Gastroesophageal sphincter (tissue), 3 donors: ENCODE data around the gene DST.

Experiments
- CTCF ChIP-seq, 4 experiments: fragments of 200-600 bp in 2 of 4; fragments of 450-650 bp in 2 of 4; sonication (generic) in 1 of 4; IDR thresholded peaks; one replicate each; pipeline ENCODE4 v1.5.1; 2017 to 2019; ENCODE audit warnings: antibody characterized with exemption in 4 of 4, mild to moderate bottlenecking in 2 of 4, moderate library complexity in 2 of 4
- EP300 ChIP-seq: sonication (generic); formaldehyde crosslinking; IDR thresholded peaks from one replicate; pipeline ENCODE4 v1.6.1; 2017; ENCODE audit warnings: antibody characterized with exemption, mild to moderate bottlenecking
- POLR2A ChIP-seq, 2 donors: fragments of 450-650 bp; IDR thresholded peaks; one replicate each; pipeline ENCODE4 v1.6.1; 2017; ENCODE audit warnings: antibody characterized with exemption in 2 of 2, mild to moderate bottlenecking in 2 of 2, moderate library complexity in 1 of 2
- POLR2AphosphoS5 ChIP-seq: sonication (generic); formaldehyde crosslinking; IDR thresholded peaks from one replicate; pipeline ENCODE4 v1.6.1; 2017; ENCODE audit warnings: antibody characterized with exemption

- no peak for TF ChIP-seq CTCF (IDR thresholded peaks at IDR 0.05)
- TF ChIP-seq POLR2A (IDR thresholded peaks at IDR 0.05): no peak
- no peak for TF ChIP-seq POLR2AphosphoS5
- no peak for TF ChIP-seq EP300
Observed at GRCh38 chr6:56669041-56669440, 26.4 kb upstream of the DST start.
